Left ventricle myocardium superior (tissue), 1 donor: Measurements from ENCODE around the gene CFAP299. TPM values are rescaled to one million over a fixed set of nuclear protein-coding genes. Genes with fewer than 3 reads are reported as not detected.

Experiments
- ATAC-seq: fragments of 200-7000 bp; cut with Tn5 transposase; one replicate; pipeline ENCODE4 v1.9.1; 2020; ENCODE audit warnings: mild to moderate bottlenecking, moderate library complexity
- DNase-seq: peaks from one replicate; pipeline ENCODE4 v3.0.0-alpha.2; 2020
- intact Hi-C: fragments of 100-400 bp; cut with micrococcal nuclease; formaldehyde crosslinking; loops from one replicate; pipeline ENCODE4 v1.11.0; 2022
- total RNA-seq: library from RNA; stranded (reverse); fragmentation: NEBNext Ultra II Directional; extraction: Animal tissue kit (Norgen Biotek cat#: 25700); gene quantifications from one replicate; pipeline ENCODE4 v1.2.1, GENCODE V29; 2021
- donor health status: DM: no; HTN: yes; CAD: no; lungs with severe emphysema.

CFAP299 gene
- total RNA-seq, 1 donor from 2014 or later, result not detected

DNA sequence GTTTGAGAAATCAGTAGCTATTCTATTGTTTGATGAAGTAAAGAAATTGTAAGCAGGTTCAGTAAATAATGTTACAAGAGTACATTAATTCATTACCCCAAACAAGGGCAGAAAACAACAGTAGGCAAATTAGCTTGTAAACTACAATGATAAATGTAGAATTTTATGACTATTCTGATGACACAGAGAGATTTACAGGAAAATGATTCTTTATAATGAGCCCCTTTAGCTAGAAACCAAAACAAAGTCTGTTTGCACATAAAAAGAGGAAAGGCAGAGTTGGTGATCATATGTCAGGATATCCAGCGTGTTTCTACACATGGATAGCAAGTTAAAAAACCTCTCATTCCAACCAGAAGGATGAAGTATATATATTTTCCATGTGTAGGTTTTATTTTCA, 204.8 kb downstream of the CFAP299 start:
- intact Hi-C loops, result no loop called here
- no peak for ATAC-seq
- no peak for DNase-seq

- DNase-seq, result no peak
- intact Hi-C loops, result no loop called here
- ATAC-seq, result no peak
These were observed 205.4 kb downstream of the CFAP299 start for GRCh38 chr4:80540785-80541469.

DNA sequence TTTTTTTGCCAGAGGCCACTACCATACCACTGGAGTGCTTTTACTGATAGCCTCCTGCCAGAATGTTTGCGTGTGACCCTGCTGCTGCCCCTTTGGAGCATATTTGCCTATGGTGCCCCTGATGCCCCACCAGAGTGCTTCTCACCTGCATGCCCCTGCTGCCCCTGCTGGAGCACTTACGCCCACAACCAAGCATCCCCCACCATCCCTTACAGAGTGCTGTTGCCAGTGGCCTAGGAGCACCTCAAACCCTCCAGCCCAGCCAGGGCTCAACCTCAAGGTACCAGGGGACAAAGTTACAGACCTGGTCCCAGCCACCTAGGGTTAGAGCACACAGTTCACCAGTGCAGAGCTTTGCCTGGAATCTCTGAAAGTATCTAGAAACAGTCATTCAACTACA, 207.2 kb downstream of the CFAP299 start:
- DNase-seq (no peak), ATAC-seq (no peak)
- intact Hi-C loops, result no loop called here

- intact Hi-C loops, result no loop called here
- DNase-seq (no peak), ATAC-seq (no peak)
These were observed 224.8 kb downstream of the CFAP299 start for GRCh38 chr4:80560337-80560736.

GRCh38 chr4:80566203-80566872, 230.8 kb downstream of the CFAP299 start:
- no peak for DNase-seq
- intact Hi-C loops, result no loop called here
- no peak for ATAC-seq

DNA sequence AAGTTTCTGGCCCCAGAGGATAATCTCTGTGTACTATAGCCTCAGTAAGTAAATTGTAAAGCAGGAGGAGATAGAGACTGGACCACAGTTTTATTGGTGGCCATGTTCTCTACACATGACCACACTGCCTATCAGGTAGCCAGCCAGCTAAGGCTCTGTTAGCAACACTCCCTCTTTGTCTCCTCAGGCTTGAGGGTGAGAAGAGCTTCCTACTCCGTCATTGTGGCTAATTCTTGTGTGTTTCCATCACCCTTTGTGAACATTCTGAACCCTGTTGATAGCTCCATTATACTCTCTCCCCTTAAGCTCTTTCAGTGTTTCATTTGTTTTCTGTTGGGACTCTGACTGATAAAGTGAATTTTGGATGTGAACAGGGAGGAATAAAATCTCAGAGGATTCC, 233.4 kb downstream of the CFAP299 start:
- ATAC-seq, result no peak
- no peak for DNase-seq
- intact Hi-C loops, result no loop called here

DNA sequence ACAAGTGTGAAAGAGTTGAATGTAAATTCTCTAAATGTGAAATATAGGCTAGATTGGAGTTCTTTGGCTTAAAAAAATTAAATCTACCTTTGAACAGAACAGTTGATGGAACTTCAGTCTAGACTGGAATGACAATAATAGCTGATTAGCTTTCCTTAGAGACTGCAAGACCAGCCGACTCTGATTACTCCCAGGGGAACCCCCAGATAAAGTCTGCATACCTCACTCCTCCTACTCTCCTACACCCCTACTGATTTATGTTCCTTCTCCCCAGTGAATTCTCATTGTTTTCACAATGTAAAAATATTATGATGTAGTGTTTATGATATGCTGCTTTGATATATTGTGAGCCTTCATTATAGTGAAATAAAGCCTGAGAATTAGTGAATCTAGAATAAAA, 241.3 kb downstream of the CFAP299 start:
- DNase-seq (no peak), ATAC-seq (no peak)
- intact Hi-C loops, result no loop called here

DNA sequence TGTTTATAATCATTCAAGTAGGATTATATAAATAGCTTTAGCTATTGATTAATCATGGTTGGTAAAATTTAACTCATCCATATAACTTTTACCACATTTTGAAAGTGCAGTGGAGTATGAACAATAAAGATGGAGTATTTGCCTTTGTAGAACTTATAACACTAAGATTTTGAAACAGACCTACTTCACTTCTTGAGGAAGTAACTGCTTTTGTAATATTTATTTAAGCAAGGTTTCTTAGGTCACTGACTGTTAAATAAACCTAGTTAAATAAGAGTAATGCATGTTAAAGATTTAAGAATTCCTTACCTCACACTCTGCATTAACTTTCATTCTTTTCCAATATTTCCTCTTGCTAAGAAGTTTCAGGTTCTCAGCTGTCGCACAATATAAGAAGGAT, 242.5 kb downstream of the CFAP299 start:
- no peak for ATAC-seq
- intact Hi-C loops, result no loop called here
- DNase-seq, result no peak

GRCh38 chr4:80585542-80585941, 250.0 kb downstream of the CFAP299 start:
- no peak for DNase-seq
- intact Hi-C loops, result no loop called here
- no peak for ATAC-seq

DNA sequence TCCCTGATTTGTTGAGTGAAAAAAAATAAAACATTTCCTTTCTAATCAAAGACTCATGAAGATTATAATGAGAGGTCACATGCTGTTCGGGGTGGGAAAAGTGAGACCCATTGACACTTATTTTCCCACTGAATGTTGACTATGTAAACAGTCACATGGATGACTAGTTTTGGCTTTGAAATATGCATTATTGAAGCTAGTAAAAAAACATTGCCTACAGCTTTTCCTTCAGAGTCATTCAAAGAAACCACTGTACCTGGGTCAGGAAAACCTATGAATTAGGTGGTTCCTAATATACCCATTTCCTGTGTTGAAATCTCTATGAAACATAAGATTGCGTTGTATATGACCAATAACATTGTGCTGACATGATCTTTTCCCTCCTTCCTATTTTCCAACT, 251.2 kb downstream of the CFAP299 start:
- DNase-seq (no peak), ATAC-seq (no peak)
- intact Hi-C loops, result no loop called here

DNA sequence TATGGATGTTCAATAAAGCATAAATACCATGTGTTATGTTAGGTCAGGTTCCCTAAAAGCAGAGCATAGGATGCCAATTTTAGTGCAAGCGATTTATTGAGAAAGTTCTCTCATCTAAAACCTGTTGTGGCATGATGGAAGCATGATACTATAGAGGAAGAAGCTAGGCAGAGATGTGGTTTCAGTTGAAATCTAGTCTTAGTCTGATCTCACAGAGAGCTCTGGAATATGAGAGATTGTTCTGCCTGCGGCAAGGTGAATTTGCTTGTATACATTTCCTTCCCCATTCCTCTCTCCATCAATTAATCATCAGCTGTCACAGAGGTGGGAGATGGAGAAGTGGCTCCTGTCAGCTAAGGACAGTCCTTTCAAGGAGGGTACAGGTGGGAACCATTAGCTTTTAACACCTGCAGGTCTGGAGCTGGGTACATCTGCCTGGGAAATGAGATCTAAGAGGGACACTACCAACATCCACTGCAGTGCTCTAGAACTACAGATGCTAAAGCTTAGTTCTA, 252.4 kb downstream of the CFAP299 start:
- intact Hi-C loops, result no loop called here
- ATAC-seq (no peak), DNase-seq (no peak)

DNA sequence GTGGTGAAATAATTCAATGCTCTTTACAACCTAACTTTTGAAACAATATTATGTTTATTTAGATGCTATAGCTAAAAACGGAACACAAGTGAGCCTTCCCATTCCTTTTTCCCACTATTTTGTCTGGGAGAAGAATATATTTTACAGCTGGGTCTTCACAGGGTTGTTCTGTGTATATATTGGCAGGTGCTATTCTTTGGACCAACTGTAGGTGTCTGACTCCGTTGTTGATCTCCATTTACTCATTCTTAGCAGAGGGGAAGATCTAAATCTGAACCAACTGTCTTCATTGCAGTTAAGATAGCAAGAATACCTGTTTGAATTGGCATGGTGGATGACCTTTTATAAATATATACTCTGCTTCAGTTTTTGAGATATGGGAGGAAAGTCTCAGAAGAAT, 257.4 kb downstream of the CFAP299 start:
- DNase-seq, result no peak
- no peak for ATAC-seq
- intact Hi-C loops, result no loop called here

DNA sequence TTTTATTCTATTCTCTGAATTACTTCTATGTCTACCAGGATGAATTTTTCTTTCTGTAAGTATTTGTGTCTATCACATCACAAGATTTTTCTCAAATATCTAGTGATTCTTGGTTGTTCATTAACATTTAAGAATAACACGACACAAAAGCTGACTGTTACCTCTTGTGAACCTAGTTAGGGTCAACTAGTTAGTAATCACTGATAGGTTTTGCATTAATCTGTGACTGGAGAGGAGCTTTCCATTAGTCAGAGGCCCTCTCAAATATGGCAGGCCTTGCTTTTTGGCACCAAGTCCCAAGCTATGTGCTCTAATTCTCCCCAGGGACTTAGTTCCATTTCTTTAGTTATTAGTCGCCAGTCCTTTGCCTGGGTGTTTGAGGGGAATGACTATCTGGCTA, 259.2 kb downstream of the CFAP299 start:
- DNase-seq (no peak), ATAC-seq (no peak)

GRCh38 chr4:80608281-80608980, 272.9 kb downstream of the CFAP299 start:
- DNase-seq (no peak), ATAC-seq (no peak)
- intact Hi-C loops, result no loop called here

More for the DNA sequence above, 259.2 kb downstream of the CFAP299 start:
- intact Hi-C loops, result no loop called here

- intact Hi-C loops, result no loop called here
- no peak for ATAC-seq
- no peak for DNase-seq
These were observed 274.7 kb downstream of the CFAP299 start for GRCh38 chr4:80610199-80610598.

- intact Hi-C loops, result no loop called here
- ATAC-seq (no peak), DNase-seq (no peak)
These were observed 275.5 kb downstream of the CFAP299 start for GRCh38 chr4:80610845-80611677.

- intact Hi-C loops, result no loop called here
- ATAC-seq (no peak), DNase-seq (no peak)
These were observed 276.1 kb downstream of the CFAP299 start for GRCh38 chr4:80611678-80611979.

- DNase-seq, result no peak
- intact Hi-C loops, result no loop called here
- ATAC-seq, result no peak
These were observed 277.9 kb downstream of the CFAP299 start for GRCh38 chr4:80613470-80613869.

GRCh38 chr4:80614319-80614718, 278.8 kb downstream of the CFAP299 start:
- ATAC-seq, result no peak
- intact Hi-C loops, result no loop called here
- DNase-seq, result no peak

DNA sequence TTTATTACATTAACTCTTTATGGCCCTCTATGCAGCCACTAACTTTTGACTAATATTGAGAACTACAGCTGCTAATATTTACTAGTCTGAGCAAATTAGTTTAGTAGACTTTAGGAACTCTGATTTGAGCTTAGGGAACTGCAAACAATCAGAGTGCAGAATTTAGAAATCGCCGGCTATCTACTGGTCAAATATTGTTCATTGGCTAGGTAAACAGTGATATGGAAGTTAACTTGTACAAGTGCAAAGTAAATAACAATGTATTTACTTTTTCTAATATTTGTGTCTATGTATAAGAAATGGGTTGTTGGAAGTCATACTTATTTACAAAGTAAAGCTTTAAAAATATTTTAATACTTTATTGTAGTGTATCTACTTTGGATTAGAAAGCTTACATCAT, 279.6 kb downstream of the CFAP299 start:
- intact Hi-C loops, result no loop called here
- DNase-seq (no peak), ATAC-seq (no peak)
